Tibial nerve (tissue), 4 donors: ENCODE measurements around the gene ATP8A2. TPM values are rescaled to one million over a fixed set of nuclear protein-coding genes. Genes with fewer than 3 reads are reported as not detected.

Source experiments
- DNase-seq, 2 donors: peaks; one replicate each; pipeline ENCODE4 v3.0.0-alpha.2; 2019; ENCODE audit warnings: low spot score in 2 of 2
- H3K27ac ChIP-seq, 4 donors: fragments of 200-600 bp; sonication (generic) in 3 of 4; one replicate each; pipeline ENCODE4 v1.5.1; 2017 to 2019; ENCODE audit warnings: mild to moderate bottlenecking in 1 of 4
- H3K27me3 ChIP-seq, 2 donors: fragments of 200-600 bp; sonication (generic) in 1 of 2; one replicate each; pipeline versions ENCODE4 v1.5.1 to v1.6.0; 2017 to 2019
- H3K36me3 ChIP-seq, 3 donors: fragments of 200-600 bp; sonication (generic); one replicate each; pipeline ENCODE4 v1.5.1; 2018 to 2019
- H3K4me1 ChIP-seq, 4 donors: fragments of 200-600 bp; sonication (generic) in 3 of 4; one replicate each; pipeline ENCODE4 v1.5.1; 2017 to 2019
- H3K4me3 ChIP-seq, 4 donors: fragments of 200-600 bp; sonication (generic) in 3 of 4; one replicate each; pipeline ENCODE4 v1.5.1; 2017 to 2019; ENCODE audit warnings: mild to moderate bottlenecking in 1 of 4, moderate library complexity in 1 of 4
- H3K9me3 ChIP-seq, 4 donors: fragments of 200-600 bp; sonication (generic) in 3 of 4; one replicate each; pipeline ENCODE4 v1.5.1; 2017 to 2019
- EP300 ChIP-seq, 2 donors: sonication (generic); formaldehyde crosslinking; IDR thresholded peaks; one replicate each; pipeline ENCODE4 v1.6.1; 2017; ENCODE audit warnings: antibody characterized with exemption in 2 of 2, mild to moderate bottlenecking in 1 of 2
- POLR2A ChIP-seq, 2 donors: fragments of 450-650 bp; IDR thresholded peaks; one replicate each; pipeline ENCODE4 v1.6.1; 2017; ENCODE audit warnings: antibody characterized with exemption in 2 of 2, mild to moderate bottlenecking in 2 of 2, moderate library complexity in 2 of 2
- WGBS, 2 donors: methylation state at CpG; one replicate each; pipeline ENCODE4 v1.1.5; 2018; 5-methylcytosine and 5-hydroxymethylcytosine counted together
- total RNA-seq, 4 donors: library from RNA; depleted of rRNA; stranded (reverse); fragments of >200 nt; gene quantifications; one replicate each; pipeline ENCODE4 v1.1.0, GENCODE V29; 2016
- TF ChIP-seq, protein P1 (sequence below), 5 experiments: fragments of 200-600 bp in 3 of 5; fragments of 450-650 bp in 2 of 5; sonication (generic) in 3 of 5; IDR thresholded peaks; one replicate each; pipeline ENCODE4 v1.5.1; 2016 to 2019; ENCODE audit warnings: antibody characterized with exemption in 5 of 5, mild to moderate bottlenecking in 3 of 5, moderate library complexity in 2 of 5

ATP8A2 gene
- total RNA-seq, 4 donors from 2014 or later: 0.30 to 1.7 (median 0.61) TPM

DNA sequence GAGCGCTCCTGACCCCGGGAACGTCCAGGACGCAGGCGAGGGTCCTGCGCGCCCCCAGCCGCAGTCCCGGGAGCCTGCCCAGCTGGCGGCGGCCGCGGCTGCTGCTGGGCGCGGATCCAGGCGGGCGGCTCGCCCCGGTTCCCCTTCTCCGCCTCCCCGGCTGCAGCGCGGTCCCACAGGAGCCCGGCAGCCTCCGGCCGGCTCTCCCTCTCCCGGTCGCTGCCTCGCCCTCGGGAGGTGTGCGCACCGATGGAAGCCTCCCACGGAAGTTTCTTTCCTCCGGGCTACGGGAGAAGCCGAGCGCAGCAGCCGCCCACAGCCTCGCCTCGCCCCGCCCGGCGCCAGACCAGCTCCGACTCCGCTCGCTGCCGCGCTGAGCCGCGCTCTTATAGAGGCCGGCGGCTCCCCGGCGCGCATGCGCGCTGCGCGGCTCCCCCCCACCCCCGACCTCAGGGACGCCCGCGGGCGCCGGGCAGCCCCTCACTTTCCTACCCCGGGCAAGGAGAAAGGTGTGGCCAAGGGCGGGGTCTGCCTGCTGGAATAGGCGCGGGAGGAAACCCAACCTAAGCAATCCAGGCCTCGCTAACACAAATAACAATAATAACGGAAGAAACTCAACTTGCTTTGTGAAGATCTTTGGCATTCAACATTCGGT, 680.0 kb downstream of the ATP8A2 start, which contains the start of gene SHISA2:
Gene SHISA2 (minus strand): TSS at position 360 of the 655 bp plus-strand sequence. CDS start 1,041 bp downstream, outside the sequence.
- Histone ChIP-seq H3K9me3 (no peaks in the 10 kb centered on the region), H3K4me1 (peaks cover 0 to 42% (median 9%) of the 10 kb centered on the region in 4 donors), H3K27ac (peak within 1 kb of the TSS in 1 of 4 donors; percentile 69), H3K4me3 (peak within 1 kb of the TSS; percentile 29 to 71 (median 38)), H3K27me3 (peaks cover 0 to 40% of the 10 kb centered on the region in 2 donors), H3K36me3 (peaks cover 0 to under 1% (median 0%) of the 10 kb centered on the region in 3 donors)
- WGBS, 2 donors: 0 to 1% methylated on average over 27 to 51 of the region's 72 CpGs
- TF ChIP-seq EP300 (IDR thresholded peaks at IDR 0.05) (no peak), POLR2A (IDR thresholded peaks at IDR 0.05) (peak in 1 of 2 donors; percentile 69)
- no peak for DNase-seq

DNA sequence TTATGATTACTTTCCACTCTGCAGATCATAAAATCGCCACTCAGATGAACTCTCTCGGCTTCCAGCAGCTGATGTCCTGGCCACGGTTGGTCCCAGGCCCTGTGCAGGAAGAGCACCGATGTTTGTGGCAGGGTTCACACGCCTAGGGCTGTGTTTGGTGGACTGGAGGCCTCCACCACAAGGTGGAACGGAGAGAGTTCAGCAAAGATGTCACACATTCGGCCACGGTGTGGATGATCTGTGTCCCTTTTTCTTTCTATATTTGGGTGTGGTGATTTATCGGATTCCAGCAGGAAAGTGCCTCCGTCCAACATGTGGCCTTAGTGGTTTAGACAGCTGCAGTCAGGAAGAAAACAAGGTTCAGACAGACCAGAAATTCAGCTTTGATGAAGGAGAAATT, 680.6 kb downstream of the ATP8A2 start:
- peaks cover 0 to 42% (median 9%) of the 10 kb centered on the region in 4 donors for H3K4me1 ChIP-seq
- TF ChIP-seq, protein P1, sequence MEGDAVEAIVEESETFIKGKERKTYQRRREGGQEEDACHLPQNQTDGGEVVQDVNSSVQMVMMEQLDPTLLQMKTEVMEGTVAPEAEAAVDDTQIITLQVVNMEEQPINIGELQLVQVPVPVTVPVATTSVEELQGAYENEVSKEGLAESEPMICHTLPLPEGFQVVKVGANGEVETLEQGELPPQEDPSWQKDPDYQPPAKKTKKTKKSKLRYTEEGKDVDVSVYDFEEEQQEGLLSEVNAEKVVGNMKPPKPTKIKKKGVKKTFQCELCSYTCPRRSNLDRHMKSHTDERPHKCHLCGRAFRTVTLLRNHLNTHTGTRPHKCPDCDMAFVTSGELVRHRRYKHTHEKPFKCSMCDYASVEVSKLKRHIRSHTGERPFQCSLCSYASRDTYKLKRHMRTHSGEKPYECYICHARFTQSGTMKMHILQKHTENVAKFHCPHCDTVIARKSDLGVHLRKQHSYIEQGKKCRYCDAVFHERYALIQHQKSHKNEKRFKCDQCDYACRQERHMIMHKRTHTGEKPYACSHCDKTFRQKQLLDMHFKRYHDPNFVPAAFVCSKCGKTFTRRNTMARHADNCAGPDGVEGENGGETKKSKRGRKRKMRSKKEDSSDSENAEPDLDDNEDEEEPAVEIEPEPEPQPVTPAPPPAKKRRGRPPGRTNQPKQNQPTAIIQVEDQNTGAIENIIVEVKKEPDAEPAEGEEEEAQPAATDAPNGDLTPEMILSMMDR (IDR thresholded peaks at IDR 0.05): no peak
- TF ChIP-seq POLR2A (IDR thresholded peaks at IDR 0.05) (no peak), EP300 (IDR thresholded peaks at IDR 0.05) (no peak)
- no peaks in the 10 kb centered on the region for H3K36me3 ChIP-seq
- no peak for DNase-seq
- peaks cover 0 to 40% of the 10 kb centered on the region in 2 donors for H3K27me3 ChIP-seq
- H3K9me3 ChIP-seq: no peaks in the 10 kb centered on the region
- 41 to 50% methylated on average over 10 of the region's 10 CpGs for WGBS, 2 donors
- H3K27ac ChIP-seq: peak overlapping the region in 1 of 4 donors; percentile 12
- peak overlapping the region; percentile 29 to 71 (median 38) for H3K4me3 ChIP-seq

DNA sequence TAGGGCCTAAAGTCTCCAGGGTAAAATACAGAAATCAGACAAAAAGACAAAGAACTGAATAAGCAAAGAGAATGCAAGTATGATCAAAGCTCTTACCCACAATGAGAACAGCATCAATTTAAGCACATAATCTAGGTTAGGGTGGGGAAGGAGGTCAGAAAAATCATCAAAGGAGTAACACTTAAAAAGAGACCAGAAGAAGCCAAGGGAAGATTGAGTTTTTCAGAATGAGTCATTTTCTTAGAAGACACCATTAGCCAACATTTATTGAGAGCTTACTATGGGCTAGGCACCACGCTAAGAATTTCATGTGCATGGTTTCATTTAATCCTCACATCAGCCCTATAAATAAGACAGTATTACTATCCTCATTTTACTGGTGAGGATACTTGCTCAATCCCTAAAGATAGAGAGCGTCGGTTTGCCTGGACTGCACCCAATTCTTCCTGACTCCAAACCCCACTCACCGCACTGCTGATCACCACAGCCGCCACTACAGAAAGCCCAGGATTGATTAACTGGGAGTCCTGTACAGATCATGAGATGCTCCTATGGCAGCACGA, 681.7 kb downstream of the ATP8A2 start:
- DNase-seq: no peak
- TF ChIP-seq POLR2A (IDR thresholded peaks at IDR 0.05): no peak
- TF ChIP-seq, protein P1 (IDR thresholded peaks at IDR 0.05): no peak
- no peak for TF ChIP-seq EP300 (IDR thresholded peaks at IDR 0.05)
- Histone ChIP-seq H3K4me3 (no peak overlapping the region), H3K4me1 (peaks cover 0 to 42% (median 9%) of the 10 kb centered on the region in 4 donors), H3K27ac (no peak overlapping the region), H3K27me3 (peaks cover 0 to 29% of the 10 kb centered on the region in 2 donors), H3K36me3 (no peaks in the 10 kb centered on the region), H3K9me3 (no peaks in the 10 kb centered on the region)
- WGBS, 2 donors: 86 to 89% methylated on average over 6 of the region's 6 CpGs

DNA sequence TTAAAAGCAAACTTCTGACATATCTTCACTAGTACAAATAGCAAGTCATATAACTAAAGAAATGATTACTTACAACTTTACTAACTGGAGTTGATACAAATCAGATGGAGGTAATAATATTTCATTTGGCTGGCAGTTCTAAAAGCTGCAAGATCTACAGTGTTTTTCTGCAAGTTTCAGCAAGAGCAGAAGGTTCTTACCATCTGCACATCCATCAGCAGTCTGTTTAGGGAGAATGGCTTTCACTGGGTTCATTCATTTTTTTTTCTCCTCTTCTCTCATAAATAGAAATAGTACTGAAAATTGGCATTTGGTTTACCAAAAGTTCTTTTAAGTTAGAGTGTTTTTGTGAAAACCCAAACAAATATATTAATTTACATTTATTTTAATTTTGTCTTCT, 683.1 kb downstream of the ATP8A2 start:
- Histone ChIP-seq H3K36me3 (no peaks in the 10 kb centered on the region), H3K4me3 (no peak overlapping the region), H3K27me3 (peaks cover 0 to 16% of the 10 kb centered on the region in 2 donors), H3K27ac (no peak overlapping the region), H3K4me1 (peaks cover 0 to 28% (median 6%) of the 10 kb centered on the region in 4 donors), H3K9me3 (no peaks in the 10 kb centered on the region)
- DNase-seq: no peak
- TF ChIP-seq POLR2A (IDR thresholded peaks at IDR 0.05): no peak

DNA sequence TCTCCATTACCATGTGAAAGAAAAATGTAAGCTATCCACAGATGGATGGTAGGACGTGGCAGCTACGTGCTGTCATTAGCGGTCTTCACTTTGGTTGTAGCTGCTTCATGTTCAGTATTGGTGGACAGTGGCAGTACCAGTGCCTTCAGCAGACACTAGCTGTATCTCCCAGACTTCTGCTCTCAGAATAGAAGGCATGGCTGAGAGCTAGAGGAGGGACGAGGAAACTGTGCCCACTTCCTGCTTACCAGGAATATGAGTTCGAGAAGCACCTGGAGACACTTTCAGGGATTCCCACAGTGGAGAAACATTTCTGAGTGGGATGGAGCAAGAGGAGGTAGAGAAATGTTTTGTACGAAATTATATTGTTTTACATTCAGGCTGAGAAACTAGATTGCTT, 686.9 kb downstream of the ATP8A2 start:
- Histone ChIP-seq H3K27me3 (no peaks in the 10 kb centered on the region), H3K36me3 (no peaks in the 10 kb centered on the region), H3K27ac (no peak overlapping the region), H3K9me3 (no peaks in the 10 kb centered on the region), H3K4me3 (no peak overlapping the region), H3K4me1 (peaks cover 0 to 17% (median 0%) of the 10 kb centered on the region in 4 donors)
- no peak for DNase-seq
- TF ChIP-seq, protein P1 (IDR thresholded peaks at IDR 0.05): no peak
- TF ChIP-seq EP300 (IDR thresholded peaks at IDR 0.05) (no peak), POLR2A (IDR thresholded peaks at IDR 0.05) (no peak)
- WGBS, 2 donors: 74% methylated on average over 6 of the region's 6 CpGs

DNA sequence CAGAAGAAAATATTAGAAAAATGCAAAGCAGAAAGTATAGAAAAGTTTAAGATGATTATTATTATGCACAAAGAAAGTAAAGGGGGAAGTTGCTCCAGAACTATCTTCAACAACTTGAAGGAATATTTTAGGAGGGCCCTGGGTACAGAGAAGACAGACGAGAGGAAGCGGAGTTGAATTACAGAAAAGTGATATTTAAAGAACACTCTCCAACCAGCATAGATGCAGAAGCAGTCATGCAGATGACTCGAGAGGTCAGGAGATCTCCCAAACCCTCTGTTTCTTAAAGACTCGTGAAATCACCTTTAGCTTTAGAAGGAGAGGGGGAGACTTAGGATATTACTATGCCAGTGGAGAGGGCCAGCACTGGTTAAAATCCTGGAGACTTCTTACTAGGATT, 688.6 kb downstream of the ATP8A2 start:
- no peak overlapping the region for H3K4me3 ChIP-seq
- H3K36me3 ChIP-seq: no peaks in the 10 kb centered on the region
- no peak for DNase-seq
- TF ChIP-seq, protein P1 (IDR thresholded peaks at IDR 0.05): no peak
- TF ChIP-seq POLR2A (IDR thresholded peaks at IDR 0.05) (no peak), EP300 (IDR thresholded peaks at IDR 0.05) (no peak)
- no peaks in the 10 kb centered on the region for H3K27me3 ChIP-seq
- H3K4me1 ChIP-seq: peaks cover 0 to 17% (median 0%) of the 10 kb centered on the region in 4 donors
- H3K9me3 ChIP-seq: no peaks in the 10 kb centered on the region
- 87 to 88% methylated on average over 4 of the region's 4 CpGs for WGBS, 2 donors
- H3K27ac ChIP-seq: no peak overlapping the region
